Progenitor cell of endocrine pancreas (in vitro differentiated cells): Measurements from ENCODE around the gene OR4B1. TPM values are rescaled to one million over a fixed set of nuclear protein-coding genes. Genes with fewer than 3 reads are reported as not detected.

ENCODE experiments used
- DNase-seq: peaks from one replicate; pipeline ENCODE4 v3.0.0; 2021; ENCODE audit warnings: low spot score; ENCODE audit not compliant: unreplicated experiment
- H3K27ac Mint-ChIP-seq: 2 replicates; pipeline ENCODE4 v1.8.0; 2021; ENCODE audit warnings: mild to moderate bottlenecking, moderate library complexity, mixed read lengths
- H3K27me3 Mint-ChIP-seq: 2 replicates; pipeline ENCODE4 v1.8.0; 2021; ENCODE audit warnings: mixed read lengths
- H3K36me3 Mint-ChIP-seq: 2 replicates; pipeline ENCODE4 v1.8.0; 2022; ENCODE audit warnings: mixed read lengths; ENCODE audit not compliant: insufficient read depth
- H3K4me1 Mint-ChIP-seq: 2 replicates; pipeline ENCODE4 v1.8.0; 2021; ENCODE audit warnings: low read depth, mixed read lengths
- H3K4me3 Mint-ChIP-seq: 2 replicates; pipeline ENCODE4 v1.8.0; 2021; ENCODE audit warnings: low read depth, mild to moderate bottlenecking, moderate library complexity, mixed read lengths
- H3K9me3 Mint-ChIP-seq: 2 replicates; pipeline ENCODE4 v1.8.0; 2021; ENCODE audit warnings: low read depth, mixed read lengths
- CTCF ChIP-seq: fragments of 200-600 bp; sonication (generic); IDR thresholded peaks from one replicate; pipeline ENCODE4 v1.5.0; 2021; ENCODE audit warnings: antibody characterized with exemption, mild to moderate bottlenecking; ENCODE audit not compliant: unreplicated experiment
- total RNA-seq: library from RNA; stranded (reverse); gene quantifications from 2 replicates; pipeline ENCODE4 v1.2.1, GENCODE V29; 2021

The OR4B1 gene
- total RNA-seq, 1 donor from 2014 or later, result not detected

GRCh38 chr11:48263423-48263911 lies 46.9 kb downstream of the OR4B1 start, which contains the start of gene OR4X1:
OR4X1 (plus strand) TSS chr11:48263861; CDS start chr11:48263861, 0 bp downstream.
- H3K4me3 Mint-ChIP-seq, result no peak within 1 kb of the TSS
- no peak within 1 kb of the TSS for H3K27ac Mint-ChIP-seq
- H3K9me3 Mint-ChIP-seq, result peaks cover 14% of the 10 kb centered on the region
- H3K4me1 Mint-ChIP-seq, result no peaks in the 10 kb centered on the region
- no peak for TF ChIP-seq CTCF
- no peaks in the 10 kb centered on the region for H3K36me3 Mint-ChIP-seq
- DNase-seq, result no peak
- H3K27me3 Mint-ChIP-seq, result no peaks in the 10 kb centered on the region

Other genes starting within 250 kb of the OR4B1 start
- 18.9 and 19.1 TPM in 2 replicates for gene PTPRJ, start 236.3 kb upstream of the OR4B1 start, total RNA-seq
- gene OR4X2, start 28.3 kb downstream of the OR4B1 start, total RNA-seq, result not detected in 2 replicates
- gene OR4X1, start 47.1 kb downstream of the OR4B1 start, total RNA-seq, result not detected in 2 replicates
- not detected in 2 replicates for gene OR4S1, start 89.4 kb downstream of the OR4B1 start, total RNA-seq
- not detected in 2 replicates for gene OR4C3, start 108.1 kb downstream of the OR4B1 start, total RNA-seq
- not detected in 2 replicates for gene OR4C5, start 149.7 kb downstream of the OR4B1 start, total RNA-seq